HG03442 (cell line): Measurements from ENCODE around the gene MAGI2.
A peak's percentile ranks its signal among the peaks of the same experiment; 100 is the strongest.

Experiments
- ATAC-seq: cut with Tn5 transposase; IDR thresholded peaks from one replicate; pipeline ENCODE4 v1.9.1; 2021; ENCODE audit warnings: mild to moderate bottlenecking, moderate library complexity; ENCODE audit not compliant: unreplicated experiment

Gene MAGI2

GRCh38 chr7:79308192-79308591 is 145.3 kb downstream of the MAGI2 start:
- ATAC-seq = no peak

GRCh38 chr7:79307376-79307775 is 146.1 kb downstream of the MAGI2 start:
- ATAC-seq = no peak

- no peak for ATAC-seq
Observed at GRCh38 chr7:79304711-79305110, 148.8 kb downstream of the MAGI2 start.

- ATAC-seq = no peak
Observed at GRCh38 chr7:79302293-79302692, 151.2 kb downstream of the MAGI2 start.

GRCh38 chr7:79301419-79301818 is 152.0 kb downstream of the MAGI2 start:
- no peak for ATAC-seq

GRCh38 chr7:79300573-79300972 is 152.9 kb downstream of the MAGI2 start:
- ATAC-seq = no peak

GRCh38 chr7:79298145-79298760 is 155.2 kb downstream of the MAGI2 start:
- ATAC-seq = peak; percentile 66

GRCh38 chr7:79296553-79297320 is 156.7 kb downstream of the MAGI2 start:
- ATAC-seq = no peak

- ATAC-seq = no peak
Observed at GRCh38 chr7:79293655-79294142, 159.8 kb downstream of the MAGI2 start.

- ATAC-seq = no peak
Observed at GRCh38 chr7:79292834-79293233, 160.6 kb downstream of the MAGI2 start.

- no peak for ATAC-seq
Observed at GRCh38 chr7:79291498-79291865, 162.0 kb downstream of the MAGI2 start.

- no peak for ATAC-seq
Observed at GRCh38 chr7:79290841-79291497, 162.5 kb downstream of the MAGI2 start.

GRCh38 chr7:79290398-79290797 is 163.1 kb downstream of the MAGI2 start:
- ATAC-seq = no peak

- ATAC-seq = no peak
Observed at GRCh38 chr7:79288655-79289054, 164.8 kb downstream of the MAGI2 start.

GRCh38 chr7:79287981-79288380 is 165.5 kb downstream of the MAGI2 start:
- ATAC-seq = no peak

- no peak for ATAC-seq
Observed at GRCh38 chr7:79286181-79286580, 167.3 kb downstream of the MAGI2 start.

GRCh38 chr7:79285756-79286155 is 167.7 kb downstream of the MAGI2 start:
- ATAC-seq = no peak

GRCh38 chr7:79284211-79284610 is 169.3 kb downstream of the MAGI2 start:
- ATAC-seq = no peak

- no peak for ATAC-seq
Observed at GRCh38 chr7:79282882-79283602, 170.4 kb downstream of the MAGI2 start.

- no peak for ATAC-seq
Observed at GRCh38 chr7:79282070-79282694, 171.3 kb downstream of the MAGI2 start.

- no peak for ATAC-seq
Observed at GRCh38 chr7:79281426-79281825, 172.0 kb downstream of the MAGI2 start.
